HG03432 (cell line): ENCODE measurements around the gene CTIF.

Experiments
- ATAC-seq: cut with Tn5 transposase; IDR thresholded peaks from one replicate; pipeline ENCODE4 v1.9.1; 2021; ENCODE audit warnings: mild to moderate bottlenecking, moderate library complexity; ENCODE audit not compliant: unreplicated experiment

The CTIF gene

GRCh38 chr18:48550101-48550729 is 11.4 kb downstream of the CTIF start:
- no peak for ATAC-seq

- no peak for ATAC-seq
Measured at GRCh38 chr18:48551100-48551499, 12.3 kb downstream of the CTIF start.

DNA sequence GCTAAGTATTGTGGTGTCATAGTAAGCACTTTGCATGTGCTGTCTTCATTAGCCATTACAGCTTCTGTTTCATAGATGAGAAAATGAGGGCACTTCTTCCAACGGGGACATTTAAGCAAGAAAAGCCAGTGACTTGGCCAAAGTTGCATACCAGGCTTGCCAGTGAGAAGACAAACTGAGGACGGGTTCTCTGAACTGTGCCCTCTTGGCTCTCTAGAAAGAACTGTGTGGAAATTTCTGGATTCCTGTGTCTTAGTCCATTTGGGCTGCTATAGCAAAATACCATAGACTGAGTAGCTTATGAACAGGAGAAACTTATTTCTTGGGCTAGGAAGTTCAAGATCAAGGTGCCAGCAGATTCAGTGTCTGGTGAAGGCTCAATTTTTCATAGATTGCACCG is 13.3 kb downstream of the CTIF start:
- ATAC-seq = no peak

GRCh38 chr18:48553236-48553635 is 14.4 kb downstream of the CTIF start:
- ATAC-seq = no peak

- no peak for ATAC-seq
Measured at GRCh38 chr18:48554610-48555400, 16.0 kb downstream of the CTIF start.

GRCh38 chr18:48555465-48555995 is 16.7 kb downstream of the CTIF start:
- no peak for ATAC-seq

- ATAC-seq = no peak
Measured at GRCh38 chr18:48557640-48558174, 18.9 kb downstream of the CTIF start.

DNA sequence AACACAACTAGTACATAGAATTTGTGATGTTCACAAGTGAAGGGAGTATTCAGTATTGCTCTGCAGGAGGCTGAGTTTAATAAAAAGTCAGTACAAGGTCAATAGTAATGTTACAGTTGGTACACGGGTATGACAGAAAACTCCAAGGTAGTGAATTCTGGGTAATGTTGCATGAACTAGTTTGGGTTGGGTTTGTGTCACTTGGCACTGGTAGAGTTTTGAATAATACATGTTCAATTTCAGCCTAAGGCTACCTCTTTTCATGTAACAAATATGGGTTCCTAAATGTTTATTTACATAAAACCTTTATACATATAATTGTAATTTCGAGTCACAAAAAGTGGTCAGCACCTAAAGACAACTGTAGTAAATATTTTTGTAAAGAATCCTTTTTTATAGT is 19.4 kb downstream of the CTIF start:
- ATAC-seq = no peak

- ATAC-seq = no peak
Measured at GRCh38 chr18:48560491-48560890, 21.7 kb downstream of the CTIF start.

GRCh38 chr18:48562075-48562474 is 23.2 kb downstream of the CTIF start:
- ATAC-seq = no peak

DNA sequence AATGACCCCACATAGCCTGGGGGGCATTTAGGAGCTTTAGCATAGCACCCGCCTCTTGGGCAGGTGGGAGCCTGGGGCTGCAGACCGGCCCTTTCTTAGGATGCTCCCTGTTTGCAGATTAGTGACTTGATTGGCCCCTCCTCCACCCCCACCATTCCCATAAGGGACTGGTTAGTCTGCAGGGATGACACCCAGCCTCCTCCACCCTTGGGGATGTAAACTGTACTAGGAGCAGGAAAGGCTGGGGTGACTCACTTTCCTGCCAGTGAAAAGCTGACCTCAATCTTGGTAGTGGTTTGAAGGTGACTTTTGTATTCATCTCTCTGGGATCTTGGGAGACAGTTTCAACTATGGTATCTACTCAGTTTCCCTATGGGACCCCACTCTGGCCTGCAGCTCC is 24.2 kb downstream of the CTIF start:
- ATAC-seq = no peak

GRCh38 chr18:48564139-48564538 is 25.3 kb downstream of the CTIF start:
- no peak for ATAC-seq

- no peak for ATAC-seq
Measured at GRCh38 chr18:48565105-48565504, 26.3 kb downstream of the CTIF start.

- ATAC-seq = no peak
Measured at GRCh38 chr18:48566589-48566988, 27.8 kb downstream of the CTIF start.

GRCh38 chr18:48567388-48567787 is 28.6 kb downstream of the CTIF start:
- no peak for ATAC-seq

DNA sequence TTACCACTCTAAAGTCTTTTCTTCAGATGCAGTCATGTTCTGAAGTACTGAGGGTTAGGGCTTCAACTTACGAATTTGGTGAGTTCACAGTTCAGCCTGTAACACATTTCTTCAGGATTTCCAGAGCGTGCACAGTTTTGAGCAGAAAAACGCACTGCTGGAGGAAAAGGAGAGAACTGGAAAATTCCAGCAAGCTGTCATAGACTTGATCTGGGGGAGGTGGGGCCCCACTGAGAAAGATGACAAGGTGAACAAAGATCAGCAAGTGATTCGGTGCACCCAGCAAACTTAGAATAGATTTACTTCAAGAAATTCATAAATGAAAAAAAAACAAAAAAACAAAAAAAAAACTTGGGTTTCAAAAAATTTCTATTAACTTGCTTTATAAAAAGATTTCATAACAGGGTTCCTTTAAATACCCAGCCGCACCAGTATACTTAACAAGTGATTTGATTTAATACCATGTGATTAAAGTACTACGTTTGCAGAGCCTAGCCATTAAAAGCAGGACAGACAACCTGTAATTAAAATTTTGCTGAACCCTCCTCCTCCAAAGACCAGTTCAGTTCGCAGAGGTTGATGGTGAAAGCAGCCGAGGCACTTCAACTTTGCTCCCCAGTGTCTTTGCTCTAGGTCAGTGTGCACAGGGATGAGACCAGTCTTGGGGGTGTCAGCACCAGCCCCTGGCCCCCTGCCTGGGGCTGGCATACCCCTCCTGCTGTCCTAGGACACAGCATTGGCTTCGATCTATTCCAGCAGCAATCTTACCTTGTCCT is 30.5 kb downstream of the CTIF start:
- no peak for ATAC-seq

GRCh38 chr18:48569915-48570264 is 31.1 kb downstream of the CTIF start:
- ATAC-seq = no peak

- no peak for ATAC-seq
Measured at GRCh38 chr18:48570313-48570712, 31.5 kb downstream of the CTIF start.

DNA sequence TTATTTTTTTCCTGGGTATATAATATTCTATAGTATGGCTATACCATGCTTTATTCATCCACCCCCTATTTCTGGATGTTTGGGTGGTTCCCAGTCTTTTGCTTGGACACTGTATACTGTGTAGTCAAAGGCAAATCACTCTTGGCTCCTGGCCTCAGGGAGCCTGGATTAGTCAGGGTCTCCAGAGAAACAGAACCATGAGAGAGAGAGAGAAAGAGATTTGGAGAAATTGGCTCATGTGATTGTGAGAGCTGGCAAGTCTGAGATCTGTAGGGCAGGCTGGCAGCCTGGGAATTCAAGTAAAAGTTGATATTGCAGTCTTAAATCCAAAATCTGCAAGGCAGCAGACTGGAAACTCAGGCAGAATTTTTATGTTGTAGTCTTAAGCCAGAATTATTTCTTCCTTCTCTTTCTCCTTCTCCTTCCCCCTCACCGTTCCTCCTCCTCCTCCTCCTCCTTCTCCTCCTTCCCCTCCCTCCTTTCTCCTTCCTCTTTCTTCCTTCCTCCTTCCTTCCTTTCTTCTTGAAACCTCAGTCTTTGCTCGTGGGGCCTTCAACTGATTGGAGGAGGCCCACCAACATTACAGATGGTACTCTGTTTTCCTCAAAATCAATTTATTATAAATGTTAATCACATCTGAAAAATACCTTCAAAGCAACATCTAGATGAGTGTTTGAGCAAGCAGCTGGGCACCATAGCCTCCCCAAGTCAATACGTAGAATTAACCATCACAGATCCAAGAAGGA is 33.0 kb downstream of the CTIF start:
- ATAC-seq = no peak

GRCh38 chr18:48572402-48573126 is 33.7 kb downstream of the CTIF start:
- ATAC-seq = no peak
